IPS-18c (cell line): ENCODE measurements around the gene SNAP23.

Source experiments
- H3K4me3 ChIP-seq: 2 replicates; pipeline ENCODE4 v1.7.0; 2013; ENCODE audit warnings: low read depth, mild to moderate bottlenecking, low read length, moderate library complexity; ENCODE audit not compliant: insufficient read depth
- H3K9me3 ChIP-seq: one replicate; pipeline ENCODE4 v1.6.1; 2013; ENCODE audit warnings: mild to moderate bottlenecking, low read length, moderate library complexity; ENCODE audit not compliant: control insufficient read depth, insufficient read depth

Gene SNAP23

GRCh38 chr15:42490671-42491538 lies 4.5 kb upstream of the SNAP23 start, which contains the start of gene ZNF106:
Gene ZNF106, minus strand, starts transcription at chr15:42491141. Its CDS starts 18,852 bp downstream, at chr15:42472289.
- H3K9me3 ChIP-seq = no peaks in the 10 kb centered on the region
- H3K4me3 ChIP-seq = peak within 1 kb of the TSS; percentile 92

GRCh38 chr15:42491539-42492225 lies 3.8 kb upstream of the SNAP23 start:
- Histone ChIP-seq H3K9me3 (no peaks in the 10 kb centered on the region), H3K4me3 (peak overlapping the region; percentile 92)

GRCh38 chr15:42493679-42494078 lies 1.8 kb upstream of the SNAP23 start:
- H3K4me3 ChIP-seq = no peak overlapping the region
- no peaks in the 10 kb centered on the region for H3K9me3 ChIP-seq

GRCh38 chr15:42494998-42495360 lies 455 bp upstream of the SNAP23 start:
- no peaks in the 10 kb centered on the region for H3K9me3 ChIP-seq
- peak overlapping the region; percentile 61; the same call in 1 of the 2 replicates for H3K4me3 ChIP-seq

GRCh38 chr15:42498212-42499068 lies 3.0 kb downstream of the SNAP23 start:
- H3K4me3 ChIP-seq = no peak overlapping the region
- H3K9me3 ChIP-seq = peaks cover 2% of the 10 kb centered on the region

GRCh38 chr15:42499858-42500609 lies 4.6 kb downstream of the SNAP23 start:
- Histone ChIP-seq H3K4me3 (no peak overlapping the region), H3K9me3 (peaks cover 2% of the 10 kb centered on the region)

- H3K9me3 ChIP-seq = peaks cover 2% of the 10 kb centered on the region
- no peak overlapping the region for H3K4me3 ChIP-seq
These were observed 7.0 kb downstream of the SNAP23 start for GRCh38 chr15:42502477-42502876.

- Histone ChIP-seq H3K9me3 (peaks cover 2% of the 10 kb centered on the region), H3K4me3 (no peak overlapping the region)
These were observed 8.4 kb downstream of the SNAP23 start for GRCh38 chr15:42503825-42504224.

GRCh38 chr15:42504631-42505030 lies 9.2 kb downstream of the SNAP23 start:
- Histone ChIP-seq H3K9me3 (peaks cover 2% of the 10 kb centered on the region), H3K4me3 (no peak overlapping the region)

GRCh38 chr15:42507514-42507913 lies 12.1 kb downstream of the SNAP23 start:
- no peak overlapping the region for H3K4me3 ChIP-seq
- peaks cover 2% of the 10 kb centered on the region for H3K9me3 ChIP-seq

GRCh38 chr15:42508263-42508690 lies 12.8 kb downstream of the SNAP23 start:
- no peak overlapping the region for H3K4me3 ChIP-seq
- peaks cover 2% of the 10 kb centered on the region for H3K9me3 ChIP-seq

GRCh38 chr15:42510258-42511006 lies 15.0 kb downstream of the SNAP23 start:
- Histone ChIP-seq H3K4me3 (no peak overlapping the region), H3K9me3 (peaks cover 2% of the 10 kb centered on the region)

- peaks cover 2% of the 10 kb centered on the region for H3K9me3 ChIP-seq
- no peak overlapping the region for H3K4me3 ChIP-seq
These were observed 15.6 kb downstream of the SNAP23 start for GRCh38 chr15:42511007-42511391.

- Histone ChIP-seq H3K9me3 (no peaks in the 10 kb centered on the region), H3K4me3 (no peak overlapping the region)
These were observed 27.9 kb downstream of the SNAP23 start for GRCh38 chr15:42523331-42523730.

GRCh38 chr15:42528970-42529369 lies 33.5 kb downstream of the SNAP23 start:
- no peak overlapping the region for H3K4me3 ChIP-seq
- H3K9me3 ChIP-seq = no peaks in the 10 kb centered on the region

GRCh38 chr15:42533246-42533645 lies 37.8 kb downstream of the SNAP23 start:
- no peaks in the 10 kb centered on the region for H3K9me3 ChIP-seq
- H3K4me3 ChIP-seq = no peak overlapping the region
